ENCODE measurements around the gene RPL29. TPM values are rescaled to one million over a fixed set of nuclear protein-coding genes. Genes with fewer than 3 reads are reported as not detected.

Gene RPL29
- total and polyA plus RNA-seq, 2 of the 8 experiments (the other 6 are each of a cell fraction or from before 2014, with no cell fraction given), result 1,467 to 2,660 TPM

DNA sequence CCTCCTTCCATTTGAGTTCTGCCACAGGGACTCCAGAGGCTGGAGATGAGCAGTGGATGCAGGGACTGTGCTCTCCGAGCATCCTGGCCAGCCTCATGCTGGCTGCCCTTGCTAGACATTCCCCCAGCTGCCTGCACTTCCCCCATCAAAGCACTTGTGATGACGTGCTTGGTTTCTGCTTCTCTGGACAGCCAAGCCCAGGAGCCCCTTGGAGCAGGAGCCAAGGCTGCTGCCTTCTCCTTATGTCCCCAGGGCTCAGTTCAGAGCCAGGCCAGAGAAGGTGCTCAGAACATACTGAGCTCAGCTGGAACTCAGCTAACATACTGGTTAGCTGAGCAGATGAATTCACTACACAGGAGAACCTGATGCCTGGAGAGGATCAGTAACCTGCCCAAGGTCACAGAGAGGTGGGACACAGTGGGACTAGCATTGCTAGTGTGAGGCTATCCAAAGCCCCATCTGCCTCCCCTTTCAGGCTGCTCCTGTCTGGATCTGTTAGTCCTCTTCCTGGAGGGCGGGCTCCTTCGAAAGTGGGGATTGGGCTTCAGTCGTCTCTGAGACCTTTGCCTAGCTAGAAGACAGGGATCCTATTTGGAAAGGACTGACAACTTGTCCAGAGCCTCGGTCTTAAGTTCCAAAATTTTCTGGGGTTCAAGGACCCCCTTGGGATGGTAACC, 32.7 kb downstream of the RPL29 start:
- Histone ChIP-seq H4K5ac (ENCODE audit: insufficient read length, low read depth, low read length) (no peak overlapping the region), H2AFZ (ENCODE audit: low read length) (no peak overlapping the region), H4K91ac (replicated peaks; ENCODE audit: insufficient read length, low read length) (no peak overlapping the region), H3K27ac (ENCODE audit: low read depth, low read length) (no peak overlapping the region), H3K56ac (replicated peaks; ENCODE audit: insufficient read length, low read depth, low read length) (no peak overlapping the region), H3K4me3 (ENCODE audit: extremely low read depth in 1 of 4, insufficient read depth in 2 of 4, low read depth in 3 of 4, low read length in 4 of 4) (no peak overlapping the region), H3K4ac (replicated peaks; ENCODE audit: insufficient read length, low read depth, low read length) (no peak overlapping the region), H3K14ac (ENCODE audit: insufficient read length) (no peak overlapping the region), H2BK120ac (replicated peaks; ENCODE audit: low read depth, low read length) (no peak overlapping the region), H3K79me1 (ENCODE audit: low read depth, low read length) (no peaks in the 10 kb centered on the region), H3K4me2 (ENCODE audit: insufficient read depth in 1 of 2, low read depth in 2 of 2, low read length in 2 of 2) (no peak overlapping the region), H3K23ac (ENCODE audit: insufficient read length) (no peak overlapping the region), H3K79me2 (ENCODE audit: control insufficient read depth in 1 of 2, insufficient read depth in 2 of 2, low read length in 2 of 2) (no peaks in the 10 kb centered on the region), H2BK12ac (ENCODE audit: low read depth, low read length) (peak overlapping the region; percentile 39; the same call in 1 of the 2 replicates), H3K23me2 (ENCODE audit: low read depth, low read length) (peaks cover 7% of the 10 kb centered on the region; the same call in 1 of the 2 replicates), H4K8ac (ENCODE audit: extremely low read depth, insufficient read depth, low read length) (no peak overlapping the region), H4K20me1 (replicated peaks in 1 of 2; ENCODE audit: control insufficient read depth in 1 of 2, insufficient read depth in 2 of 2, low read length in 2 of 2) (peaks cover 0 to 10% of the 10 kb centered on the region in 2 experiments), H3K9me3 (ENCODE audit: insufficient read depth in 2 of 2, low read depth in 1 of 2, low read length in 1 of 2) (no peaks in the 10 kb centered on the region), H2AK5ac (ENCODE audit: low read depth, low read length) (peak overlapping the region; percentile 65; the same call in 1 of the 2 replicates), H3K27me3 (replicated peaks in 1 of 4; ENCODE audit: control insufficient read depth in 3 of 4, extremely low read depth in 1 of 4, insufficient read depth in 3 of 4, low read length in 3 of 4) (peaks cover 0 to 13% (median 2%) of the 10 kb centered on the region in 4 experiments; a peak in 5 of 7 replicates), H3K9ac (replicated peaks in 1 of 4; ENCODE audit: extremely low read depth in 1 of 4, low read depth in 3 of 4, low read length in 3 of 4) (no peak overlapping the region), H3K18ac (ENCODE audit: extremely low read depth, low read length) (peak overlapping the region; percentile 68), H2BK15ac (ENCODE audit: low read length) (0 out of 2 replicates have a peak overlapping the region, but pooled peaks have one; percentile 19), H3K4me1 (replicated peaks in 1 of 4; ENCODE audit: control insufficient read depth in 3 of 4, insufficient read depth in 4 of 4, low read length in 3 of 4) (peaks cover 4 to 27% (median 20%) of the 10 kb centered on the region in 4 experiments), H2BK20ac (ENCODE audit: low read length) (no peak overlapping the region), H2BK5ac (ENCODE audit: low read depth, low read length) (no peak overlapping the region), H3K36me3 (ENCODE audit: control insufficient read depth in 2 of 4, insufficient read depth in 4 of 4, low read length in 3 of 4) (no peaks in the 10 kb centered on the region)
- no peak for DNase-seq (ENCODE audit: low read depth in 1 of 2, low spot score in 2 of 2)
- CTCF ChIA-PET (ENCODE audit: partially characterized antibody), result interaction anchor here (0.7 to 10.5 kb wide), 10 partner anchors 8 to 376 kb away, joined by 3 to 66 read pairs (median 4); partner anchors contain the start of genes ABHD14A, ABHD14B, ACY1 and GPR62
- no peak for FAIRE-seq
- POLR2A ChIA-PET (ENCODE audit: partially characterized antibody), result interaction anchor here (0.6 to 29.3 kb wide), 5 partner anchors 13 to 116 kb away, joined by 3 to 923 read pairs (median 13); partner anchors contain the start of genes ABHD14A, ABHD14B, ACY1 and GPR62
- WGBS, 2 experiments (ENCODE audit: extremely low coverage in 1 of 2, insufficient coverage in 1 of 2, insufficient read length in 1 of 2, insufficient replicate concordance in 2 of 2, low coverage in 1 of 2, low lambda C conversion rate in 2 of 2, missing lambda C conversion rate in 1 of 2), result 84% methylated on average over 6 of the region's 6 CpGs; no CpG with 5 or more reads in 1 of the 2 experiments
- no peak for TF ChIP-seq GTF2F1 (IDR thresholded peaks at IDR 0.05; ENCODE audit: borderline replicate concordance, low read depth, low read length)
- TF ChIP-seq SP2 (IDR thresholded peaks at IDR 0.05; ENCODE audit: low read length), result no peak
- no peak for TF ChIP-seq RAD21 (IDR thresholded peaks at IDR 0.05 in 1 of 2, conservative IDR thresholded peaks at IDR 0.05 in 1 of 2; ENCODE audit: low read depth in 2 of 2, low read length in 2 of 2)
- no peak for TF ChIP-seq ASH2L (IDR thresholded peaks at IDR 0.05; ENCODE audit: low read length)
- TF ChIP-seq CBX8 (IDR thresholded peaks at IDR 0.05; ENCODE audit: borderline replicate concordance, low read depth, low read length), result no peak
- no peak for TF ChIP-seq RFX5 (IDR thresholded peaks at IDR 0.05; ENCODE audit: borderline replicate concordance, low read depth, low read length)
- no peak for TF ChIP-seq SAP30 (IDR thresholded peaks at IDR 0.05; ENCODE audit: insufficient read depth, insufficient replicate concordance, low read length)
- no peak for TF ChIP-seq CBX5 (IDR thresholded peaks at IDR 0.05; ENCODE audit: low read depth, low read length)
- no peak for TF ChIP-seq GABPA (IDR thresholded peaks at IDR 0.05; ENCODE audit: borderline replicate concordance, insufficient read depth, low read length)
- no peak for TF ChIP-seq EP300 (IDR thresholded peaks at IDR 0.05; ENCODE audit: borderline replicate concordance in 1 of 2, low read depth in 2 of 2, low read length in 2 of 2)
- no peak for TF ChIP-seq RBBP5 (IDR thresholded peaks at IDR 0.05; ENCODE audit: borderline replicate concordance, low read depth, low read length)
